GM12874 (cell line): ENCODE measurements around the gene ZFX.
A peak's percentile ranks its signal among the peaks of the same experiment; 100 is the strongest.

ENCODE experiments used
- TF ChIP-seq, protein P1 (sequence below): IDR thresholded peaks from 2 replicates; pipeline ENCODE4 v1.5.1; 2011; ENCODE audit warnings: low read depth, mild to moderate bottlenecking, control low read depth, low read length, moderate library complexity; ENCODE audit not compliant: insufficient read depth

Gene ZFX

GRCh38 chrX:24229976-24230375 is 80.4 kb downstream of the ZFX start:
- TF ChIP-seq, protein P1, sequence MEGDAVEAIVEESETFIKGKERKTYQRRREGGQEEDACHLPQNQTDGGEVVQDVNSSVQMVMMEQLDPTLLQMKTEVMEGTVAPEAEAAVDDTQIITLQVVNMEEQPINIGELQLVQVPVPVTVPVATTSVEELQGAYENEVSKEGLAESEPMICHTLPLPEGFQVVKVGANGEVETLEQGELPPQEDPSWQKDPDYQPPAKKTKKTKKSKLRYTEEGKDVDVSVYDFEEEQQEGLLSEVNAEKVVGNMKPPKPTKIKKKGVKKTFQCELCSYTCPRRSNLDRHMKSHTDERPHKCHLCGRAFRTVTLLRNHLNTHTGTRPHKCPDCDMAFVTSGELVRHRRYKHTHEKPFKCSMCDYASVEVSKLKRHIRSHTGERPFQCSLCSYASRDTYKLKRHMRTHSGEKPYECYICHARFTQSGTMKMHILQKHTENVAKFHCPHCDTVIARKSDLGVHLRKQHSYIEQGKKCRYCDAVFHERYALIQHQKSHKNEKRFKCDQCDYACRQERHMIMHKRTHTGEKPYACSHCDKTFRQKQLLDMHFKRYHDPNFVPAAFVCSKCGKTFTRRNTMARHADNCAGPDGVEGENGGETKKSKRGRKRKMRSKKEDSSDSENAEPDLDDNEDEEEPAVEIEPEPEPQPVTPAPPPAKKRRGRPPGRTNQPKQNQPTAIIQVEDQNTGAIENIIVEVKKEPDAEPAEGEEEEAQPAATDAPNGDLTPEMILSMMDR: no peak

- TF ChIP-seq, protein P1: no peak
Measured at GRCh38 chrX:24231131-24231540, 81.6 kb downstream of the ZFX start.

DNA sequence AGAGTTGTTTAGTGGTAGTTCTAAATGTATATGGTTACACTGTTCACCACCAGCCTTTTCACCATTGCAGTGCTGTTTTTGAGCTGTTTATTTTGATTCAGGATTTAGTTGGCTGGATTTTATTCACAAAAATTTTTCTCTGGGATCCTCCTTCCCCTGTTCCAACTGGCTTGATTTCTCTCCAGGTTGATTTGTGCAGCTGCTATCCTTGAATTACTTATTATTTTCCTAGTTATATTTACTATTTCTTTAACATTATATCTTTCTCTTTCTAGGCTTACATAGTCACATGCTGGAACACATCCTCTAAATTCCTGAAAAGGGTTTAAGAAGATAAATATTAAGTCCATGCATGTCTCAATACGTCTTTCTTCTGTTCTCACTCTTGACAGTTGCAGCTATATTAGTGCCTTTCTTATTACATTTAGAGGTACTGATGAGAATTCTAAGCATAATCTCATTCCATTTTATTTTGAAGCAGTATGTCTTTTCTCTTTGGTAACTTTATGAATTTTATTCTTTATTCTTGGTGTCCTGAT is 82.2 kb downstream of the ZFX start:
- TF ChIP-seq, protein P1: no peak

GRCh38 chrX:24232796-24233195 is 83.3 kb downstream of the ZFX start:
- TF ChIP-seq, protein P1: no peak

- TF ChIP-seq, protein P1: no peak
Measured at GRCh38 chrX:24235084-24235710, 85.7 kb downstream of the ZFX start.

DNA sequence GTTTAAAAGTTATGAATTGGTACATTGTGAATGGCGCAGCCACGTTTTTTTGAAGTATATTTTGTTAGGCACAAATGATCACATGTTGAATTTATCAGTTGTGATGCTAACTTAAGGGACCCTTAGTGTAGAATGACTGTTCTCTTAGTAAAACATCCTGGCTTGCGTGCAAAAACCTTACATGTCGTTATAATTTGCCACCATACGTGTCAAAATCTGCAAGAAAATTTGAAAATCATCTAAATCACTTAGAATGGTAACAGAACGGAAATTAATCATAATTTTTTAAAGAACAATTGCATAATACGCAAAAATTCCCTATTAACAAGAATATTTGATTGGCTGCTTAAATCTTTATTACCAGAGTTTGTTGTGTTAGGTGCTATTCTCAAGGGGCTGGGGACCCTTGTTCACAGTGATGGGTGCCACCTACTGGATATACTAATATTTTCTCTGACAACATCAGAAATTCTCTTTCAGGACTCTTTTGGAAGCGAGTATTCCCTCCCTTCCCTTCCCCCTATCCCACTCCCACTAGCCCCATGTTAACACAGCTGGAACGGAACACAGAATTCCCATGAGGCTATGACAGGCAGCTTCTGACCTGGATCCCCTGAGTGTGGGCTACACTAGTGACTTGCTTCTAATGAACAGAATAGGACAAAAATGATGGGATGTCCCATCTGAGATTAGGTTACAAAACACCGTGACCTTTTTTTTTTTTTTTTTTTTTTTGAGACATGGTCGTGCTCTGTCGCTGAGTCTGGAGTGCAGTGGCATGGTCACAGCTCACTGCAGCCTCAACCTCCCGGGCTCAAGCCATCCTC is 92.5 kb downstream of the ZFX start:
- TF ChIP-seq, protein P1: peak; percentile 21; the same call in 1 of the 2 replicates

GRCh38 chrX:24242649-24243175 is 93.2 kb downstream of the ZFX start:
- TF ChIP-seq, protein P1: no peak
